GM18951 (cell line): ENCODE data around the gene PDPR.

ENCODE experiments used
- POLR2A ChIP-seq: IDR thresholded peaks from 4 replicates; pipeline ENCODE4 v1.6.1; 2011; ENCODE audit warnings: mild to moderate bottlenecking; ENCODE audit not compliant: insufficient read length, insufficient read depth; ENCODE audit errors: extremely low read depth
- in situ Hi-C: fragments of 300-500 bp; cut with MboI; formaldehyde crosslinking; loops from one replicate; pipeline ENCODE4 v1.12.0; 2022; ENCODE audit warnings: low sequenced_read_pairs, mixed read lengths, inconsistent platforms; ENCODE audit not compliant: unreplicated experiment

Gene PDPR

GRCh38 chr16:70156207-70156978 lies 42.3 kb downstream of the PDPR start:
- in situ Hi-C loops, result loop anchor here (25.0 kb wide), 1 partner anchor 481 kb away; the partner anchor contains the start of gene IL34
- no peak for TF ChIP-seq POLR2A

- in situ Hi-C loops, result loop anchor here (25.0 kb wide), 1 partner anchor 480 kb away; the partner anchor contains the start of gene IL34
- TF ChIP-seq POLR2A, result no peak
These were observed 43.0 kb downstream of the PDPR start for GRCh38 chr16:70157105-70157476.

- TF ChIP-seq POLR2A, result no peak
- in situ Hi-C loops, result loop anchor here (25.0 kb wide), 1 partner anchor 480 kb away; the partner anchor contains the start of gene IL34
These were observed 43.5 kb downstream of the PDPR start for GRCh38 chr16:70157477-70158260.

GRCh38 chr16:70158261-70158939 lies 44.3 kb downstream of the PDPR start:
- in situ Hi-C loops, result loop anchor here (25.0 kb wide), 1 partner anchor 479 kb away; the partner anchor contains the start of gene IL34
- no peak for TF ChIP-seq POLR2A

GRCh38 chr16:70159355-70160348 lies 45.5 kb downstream of the PDPR start:
- TF ChIP-seq POLR2A, result no peak
- in situ Hi-C loops, result loop anchor here (25.0 kb wide), 1 partner anchor 478 kb away; the partner anchor contains the start of gene IL34

- no peak for TF ChIP-seq POLR2A
These were observed 46.3 kb downstream of the PDPR start for GRCh38 chr16:70160388-70160787.

GRCh38 chr16:70160821-70161220 lies 46.7 kb downstream of the PDPR start:
- in situ Hi-C loops, result loop anchor here (25.0 kb wide), 1 partner anchor 476 kb away; the partner anchor contains the start of gene IL34
- TF ChIP-seq POLR2A, result no peak

More at GRCh38 chr16:70160388-70160787, 46.3 kb downstream of the PDPR start:
- in situ Hi-C loops, result loop anchor here (25.0 kb wide), 1 partner anchor 477 kb away; the partner anchor contains the start of gene IL34

GRCh38 chr16:70161350-70161749 lies 47.2 kb downstream of the PDPR start:
- in situ Hi-C loops, result loop anchor here (25.0 kb wide), 1 partner anchor 476 kb away; the partner anchor contains the start of gene IL34

GRCh38 chr16:70162041-70162451 lies 47.9 kb downstream of the PDPR start:
- TF ChIP-seq POLR2A, result no peak
- in situ Hi-C loops, result loop anchor here (25.0 kb wide), 1 partner anchor 475 kb away; the partner anchor contains the start of gene IL34

More at GRCh38 chr16:70161350-70161749, 47.2 kb downstream of the PDPR start:
- TF ChIP-seq POLR2A, result no peak

- no peak for TF ChIP-seq POLR2A
- in situ Hi-C loops, result loop anchor here (25.0 kb wide), 1 partner anchor 474 kb away; the partner anchor contains the start of gene IL34
These were observed 49.5 kb downstream of the PDPR start for GRCh38 chr16:70163596-70163995.

- in situ Hi-C loops, result loop anchor here (25.0 kb wide), 1 partner anchor 471 kb away; the partner anchor contains the start of gene IL34
These were observed 52.6 kb downstream of the PDPR start for GRCh38 chr16:70166688-70167087.

- in situ Hi-C loops, result loop anchor here (25.0 kb wide), 1 partner anchor 464 kb away; the partner anchor contains the start of gene IL34
These were observed 59.2 kb downstream of the PDPR start, which contains the start of gene CLEC18C for GRCh38 chr16:70173212-70173837. TSS of gene CLEC18C (plus strand) at chr16:70173787. CDS start at chr16:70174279, 492 bp downstream.

- in situ Hi-C loops, result loop anchor here (25.0 kb wide), 1 partner anchor 463 kb away; the partner anchor contains the start of gene IL34
These were observed 59.8 kb downstream of the PDPR start for GRCh38 chr16:70173916-70174315.

GRCh38 chr16:70174387-70174932 lies 60.3 kb downstream of the PDPR start:
- in situ Hi-C loops, result loop anchor here (25.0 kb wide), 1 partner anchor 463 kb away; the partner anchor contains the start of gene IL34

GRCh38 chr16:70187858-70188607 lies 73.9 kb downstream of the PDPR start:
- in situ Hi-C loops, result loop anchor here (25.0 kb wide), 1 partner anchor 226 kb away; the partner anchor contains the start of gene CLEC18A
